Ectodermal cell (in vitro differentiated cells): ENCODE data around the gene PCCA.

Source experiments
- H3K27ac ChIP-seq: 2 replicates; pipeline ENCODE4 v1.7.0; 2013; ENCODE audit warnings: mild to moderate bottlenecking, low read depth, low read length; ENCODE audit not compliant: insufficient read depth, poor library complexity, severe bottlenecking
- H3K27me3 ChIP-seq: 2 replicates; pipeline ENCODE4 v1.7.0; 2013; ENCODE audit warnings: mild to moderate bottlenecking, low read length; ENCODE audit not compliant: insufficient read depth, control insufficient read depth, poor library complexity, severe bottlenecking
- H3K36me3 ChIP-seq: one replicate; pipeline ENCODE4 v1.7.0; 2013; ENCODE audit warnings: low read length; ENCODE audit not compliant: control insufficient read depth, insufficient read depth
- H3K4me1 ChIP-seq: one replicate; pipeline ENCODE4 v1.7.0; 2013; ENCODE audit warnings: low read length; ENCODE audit not compliant: control insufficient read depth, insufficient read depth
- H3K4me3 ChIP-seq: 2 replicates; pipeline ENCODE4 v1.7.0; 2013; ENCODE audit warnings: low read depth, low read length, control low read depth; ENCODE audit not compliant: insufficient read depth
- H3K9me3 ChIP-seq: 2 replicates; pipeline ENCODE4 v1.7.0; 2013; ENCODE audit warnings: mild to moderate bottlenecking, low read length, moderate library complexity; ENCODE audit not compliant: control insufficient read depth
- WGBS, 2 experiments: methylation state at CpG; one replicate each; pipeline ENCODE4 v1.1.7; 2013; ENCODE audit warnings: missing lambda C conversion rate in 2 of 2; 5-methylcytosine and 5-hydroxymethylcytosine counted together

PCCA gene

DNA sequence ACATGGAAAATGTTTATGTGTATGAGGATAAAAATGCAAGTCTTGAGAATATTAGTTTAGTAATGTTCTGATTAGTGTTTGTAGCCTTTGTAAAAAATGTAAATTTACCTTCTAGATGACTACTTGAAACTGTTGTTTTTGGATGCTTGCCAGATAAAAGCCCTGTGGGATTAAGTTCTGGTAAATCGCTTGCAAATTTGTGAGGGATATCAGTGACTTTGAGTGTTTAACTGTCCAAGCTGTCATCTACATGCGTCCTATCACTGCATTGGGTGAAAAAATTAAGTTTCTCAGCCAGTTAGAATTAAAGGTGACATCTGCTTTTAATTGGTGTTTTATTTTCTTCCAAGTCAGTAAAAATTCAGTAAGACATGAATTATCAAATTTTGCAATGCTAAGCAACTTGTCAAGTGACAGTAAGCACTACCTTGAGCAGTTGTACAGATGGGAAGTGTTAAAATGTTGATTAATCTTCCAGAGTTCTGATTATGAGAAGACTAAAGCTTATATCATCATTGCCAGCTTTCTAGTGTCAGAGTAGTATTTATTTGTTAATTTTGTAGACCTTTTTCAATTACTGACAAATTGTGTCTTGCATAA lies 88.0 kb downstream of the PCCA start:
- WGBS, 2 experiments, result 53 to 57% methylated on average over 2 of the region's 2 CpGs
- no peak overlapping the region for H3K4me3 ChIP-seq
- H3K27ac ChIP-seq, result no peak overlapping the region

DNA sequence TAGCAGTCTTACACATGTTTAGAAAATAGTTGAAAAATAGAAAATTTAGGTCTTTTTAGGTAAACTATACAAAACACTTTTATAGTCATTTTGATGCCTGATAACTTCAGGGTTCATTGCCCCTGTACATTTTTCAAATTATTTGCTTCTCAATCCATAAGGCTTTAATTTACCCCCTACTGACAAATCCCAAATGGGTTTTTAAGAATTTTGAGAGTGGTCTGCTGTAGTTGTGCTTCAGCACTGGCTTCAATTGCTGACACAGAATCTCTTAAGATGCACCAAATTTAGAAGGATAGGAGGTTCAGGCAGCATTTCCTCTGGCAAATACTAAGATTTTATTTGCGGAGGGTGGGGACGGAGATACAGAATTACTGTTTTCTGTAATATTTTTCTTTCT lies 89.4 kb downstream of the PCCA start:
- Histone ChIP-seq H3K9me3 (no peaks in the 10 kb centered on the region), H3K4me1 (peaks cover 14% of the 10 kb centered on the region), H3K4me3 (no peak overlapping the region), H3K36me3 (no peaks in the 10 kb centered on the region), H3K27ac (no peak overlapping the region), H3K27me3 (no peaks in the 10 kb centered on the region)
- 95 to 100% methylated on average over 2 of the region's 2 CpGs for WGBS, 2 experiments

More for the DNA sequence above, 88.0 kb downstream of the PCCA start:
- Histone ChIP-seq H3K9me3 (no peaks in the 10 kb centered on the region), H3K4me1 (peaks cover 14% of the 10 kb centered on the region), H3K36me3 (no peaks in the 10 kb centered on the region), H3K27me3 (no peaks in the 10 kb centered on the region)

GRCh38 chr13:100179276-100179675 lies 90.4 kb downstream of the PCCA start:
- Histone ChIP-seq H3K4me3 (no peak overlapping the region), H3K4me1 (peaks cover 14% of the 10 kb centered on the region), H3K9me3 (no peaks in the 10 kb centered on the region), H3K27me3 (no peaks in the 10 kb centered on the region), H3K36me3 (no peaks in the 10 kb centered on the region), H3K27ac (no peak overlapping the region)
- WGBS, 2 experiments, result 92 to 93% methylated on average over 3 of the region's 3 CpGs

- Histone ChIP-seq H3K36me3 (no peaks in the 10 kb centered on the region), H3K4me1 (peaks cover 6% of the 10 kb centered on the region), H3K4me3 (no peak overlapping the region), H3K9me3 (no peaks in the 10 kb centered on the region), H3K27ac (no peak overlapping the region), H3K27me3 (no peaks in the 10 kb centered on the region)
- WGBS, 2 experiments, result 88 to 90% methylated on average over 4 of the region's 4 CpGs
Observed at GRCh38 chr13:100182900-100183490, 94.1 kb downstream of the PCCA start.

DNA sequence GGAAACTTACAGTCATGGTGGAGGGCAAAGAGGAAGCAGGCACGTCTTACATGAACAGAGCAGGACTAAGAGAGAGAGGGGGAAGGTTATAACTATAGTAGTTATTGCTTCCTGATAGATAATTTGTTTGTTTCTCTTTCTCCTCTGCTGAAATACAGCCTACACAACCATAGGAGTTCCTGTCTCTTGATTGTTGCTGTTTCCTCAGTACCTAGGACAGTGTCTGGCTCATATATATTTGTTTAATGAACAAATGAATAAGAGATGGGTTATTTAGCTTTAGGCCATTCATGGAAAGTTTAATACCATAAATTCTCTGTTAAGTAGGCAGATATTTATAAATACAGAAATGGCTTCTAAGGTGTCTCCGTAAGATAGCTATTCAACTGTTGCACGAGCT lies 95.2 kb downstream of the PCCA start:
- peaks cover 6% of the 10 kb centered on the region for H3K4me1 ChIP-seq
- no peaks in the 10 kb centered on the region for H3K9me3 ChIP-seq
- 78 to 79% methylated on average over 3 of the region's 3 CpGs for WGBS, 2 experiments
- no peak overlapping the region for H3K4me3 ChIP-seq
- H3K27ac ChIP-seq, result no peak overlapping the region
- H3K36me3 ChIP-seq, result no peaks in the 10 kb centered on the region
- H3K27me3 ChIP-seq, result no peaks in the 10 kb centered on the region

DNA sequence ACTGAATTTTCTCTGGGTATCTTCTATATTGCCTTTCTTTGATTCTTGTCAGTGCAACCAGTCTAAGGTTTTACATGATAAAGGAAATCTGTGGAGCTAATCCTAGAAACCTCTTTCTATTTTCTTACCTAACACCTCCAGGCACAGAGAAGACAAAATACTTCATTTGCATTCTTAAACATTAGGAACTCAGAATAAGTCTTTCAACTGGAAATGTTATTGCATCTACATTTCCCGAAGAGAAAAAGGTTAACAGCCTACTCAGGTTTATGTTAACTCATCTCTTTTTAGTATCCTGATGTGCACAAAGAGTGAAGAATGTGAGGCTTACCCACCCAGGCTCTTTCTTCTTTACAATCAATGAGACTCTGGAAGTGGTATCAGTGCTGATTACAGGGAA lies 106.7 kb downstream of the PCCA start:
- H3K27ac ChIP-seq, result peak overlapping the region; percentile 51
- 0% methylated on average over 1 of the region's 1 CpG for WGBS, 2 experiments
- H3K9me3 ChIP-seq, result no peaks in the 10 kb centered on the region
- H3K4me3 ChIP-seq, result no peak overlapping the region
- no peaks in the 10 kb centered on the region for H3K27me3 ChIP-seq
- peaks cover 7% of the 10 kb centered on the region for H3K4me1 ChIP-seq
- H3K36me3 ChIP-seq, result no peaks in the 10 kb centered on the region

GRCh38 chr13:100196375-100196774 lies 107.5 kb downstream of the PCCA start:
- Histone ChIP-seq H3K9me3 (no peaks in the 10 kb centered on the region), H3K27ac (no peak overlapping the region), H3K4me1 (peaks cover 7% of the 10 kb centered on the region), H3K36me3 (no peaks in the 10 kb centered on the region), H3K27me3 (no peaks in the 10 kb centered on the region), H3K4me3 (no peak overlapping the region)
- WGBS, 2 experiments, result 100% methylated on average over 2 of the region's 3 CpGs; no CpG with 5 or more reads in 1 of the 2 experiments

DNA sequence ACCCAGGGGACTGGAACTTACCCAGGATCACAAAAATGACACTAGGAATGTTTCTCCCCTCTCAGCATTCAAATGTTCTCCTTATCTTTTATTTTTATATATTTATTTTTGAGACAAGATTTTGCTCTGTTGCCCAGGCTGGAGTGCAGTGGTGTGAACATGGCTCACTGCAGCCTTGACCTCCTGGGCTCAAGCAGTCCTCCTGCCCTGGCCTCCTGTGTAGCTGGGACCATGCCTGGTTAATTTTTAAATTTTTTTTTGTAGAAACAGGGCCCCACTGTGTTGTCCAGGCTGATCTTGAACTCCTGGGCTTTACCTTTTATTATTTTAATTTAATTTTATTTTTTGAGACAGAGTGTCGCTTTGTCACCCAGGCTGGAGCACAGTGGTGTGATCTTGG lies 108.2 kb downstream of the PCCA start:
- WGBS, 2 experiments, result 96 to 100% methylated on average over 1 of the region's 1 CpG
- H3K27ac ChIP-seq, result no peak overlapping the region

DNA sequence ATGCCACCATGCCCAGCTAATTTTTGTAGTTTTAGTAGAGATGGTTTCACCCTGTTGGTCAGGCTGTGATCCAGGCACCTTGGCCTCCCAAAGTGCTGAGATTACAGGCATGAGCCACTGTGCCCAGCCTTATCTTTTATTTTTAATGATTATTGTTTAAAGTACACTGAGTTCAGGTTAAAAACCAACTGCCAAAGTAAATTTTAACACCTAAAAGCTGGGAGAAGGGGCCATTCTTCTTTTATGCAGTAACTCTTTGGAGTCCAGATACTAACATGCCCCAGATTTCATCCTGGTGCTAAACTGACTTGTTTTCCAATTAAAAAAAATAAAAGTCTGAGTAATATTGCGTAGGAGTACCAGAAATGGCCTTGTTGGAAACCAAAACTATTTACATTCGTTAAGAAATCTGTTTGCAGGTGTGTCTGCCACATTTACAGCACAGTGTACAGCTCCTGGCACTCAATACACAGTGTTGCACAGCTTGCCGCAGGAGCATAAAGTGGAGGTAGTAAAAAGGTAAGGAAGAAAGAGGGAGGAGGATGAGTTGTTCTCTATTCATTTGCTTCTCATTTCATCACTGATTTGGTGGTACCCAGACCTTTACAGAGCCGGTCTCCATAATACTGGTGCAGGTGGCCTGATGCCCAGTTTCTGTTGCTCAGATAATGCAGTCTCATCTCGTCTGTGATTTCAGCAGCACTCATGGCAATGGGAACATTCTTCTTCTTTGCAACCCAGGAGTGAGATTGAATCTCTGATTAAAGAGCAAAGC lies 108.9 kb downstream of the PCCA start:
- no peaks in the 10 kb centered on the region for H3K36me3 ChIP-seq
- 94 to 96% methylated on average over 5 of the region's 5 CpGs for WGBS, 2 experiments
- no peaks in the 10 kb centered on the region for H3K9me3 ChIP-seq
- no peak overlapping the region for H3K27ac ChIP-seq
- H3K4me1 ChIP-seq, result peaks cover 7% of the 10 kb centered on the region
- H3K4me3 ChIP-seq, result no peak overlapping the region
- H3K27me3 ChIP-seq, result no peaks in the 10 kb centered on the region

More for the DNA sequence above, 108.2 kb downstream of the PCCA start:
- Histone ChIP-seq H3K4me1 (peaks cover 7% of the 10 kb centered on the region), H3K36me3 (no peaks in the 10 kb centered on the region), H3K9me3 (no peaks in the 10 kb centered on the region), H3K4me3 (no peak overlapping the region), H3K27me3 (no peaks in the 10 kb centered on the region)

GRCh38 chr13:100203696-100204367 lies 114.9 kb downstream of the PCCA start:
- Histone ChIP-seq H3K4me1 (no peaks in the 10 kb centered on the region), H3K27me3 (no peaks in the 10 kb centered on the region), H3K9me3 (no peaks in the 10 kb centered on the region), H3K36me3 (no peaks in the 10 kb centered on the region), H3K27ac (no peak overlapping the region), H3K4me3 (no peak overlapping the region)
- WGBS, 2 experiments, result 94 to 95% methylated on average over 6 of the region's 6 CpGs
